Subcutaneous abdominal adipose tissue (tissue), 5 donors: ENCODE results near the gene SPPL3.
A peak's percentile ranks its signal among the peaks of the same experiment; 100 is the strongest.
"Not testable (repeated sequence)": the region's sequence is repeated elsewhere in the genome, so short reads cannot be mapped to it uniquely, and the experiment has no call there.

ENCODE experiments used
- H3K27ac ChIP-seq: one replicate; pipeline ENCODE4 v1.7.0; 2013; ENCODE audit warnings: low read depth, mild to moderate bottlenecking, inconsistent platforms, low read length, moderate library complexity
- H3K27me3 ChIP-seq, 5 donors: one replicate each; pipeline ENCODE4 v1.7.0; 2013; ENCODE audit warnings: low read length in 5 of 5, inconsistent platforms in 1 of 5; ENCODE audit not compliant: control insufficient read depth in 5 of 5, insufficient read depth in 4 of 5
- H3K36me3 ChIP-seq, 5 donors: one replicate each; pipeline ENCODE4 v1.7.0; 2013; ENCODE audit warnings: low read length in 5 of 5; ENCODE audit not compliant: control insufficient read depth in 5 of 5, insufficient read depth in 5 of 5
- H3K4me1 ChIP-seq, 5 donors: one replicate each; pipeline ENCODE4 v1.7.0; 2013; ENCODE audit warnings: low read length in 5 of 5, mild to moderate bottlenecking in 3 of 5, moderate library complexity in 1 of 5; ENCODE audit not compliant: control insufficient read depth in 5 of 5, insufficient read depth in 5 of 5
- H3K4me3 ChIP-seq, 5 donors: one replicate each; pipeline ENCODE4 v1.7.0; 2013; ENCODE audit warnings: low read length in 5 of 5, low read depth in 1 of 5
- H3K9ac ChIP-seq, 5 donors: one replicate each; pipeline ENCODE4 v1.7.0; 2013; ENCODE audit warnings: low read length in 5 of 5, mild to moderate bottlenecking in 4 of 5, moderate library complexity in 3 of 5
- H3K9me3 ChIP-seq, 5 donors: one replicate each; pipeline ENCODE4 v1.7.0; 2013; ENCODE audit warnings: low read length in 5 of 5; ENCODE audit not compliant: control insufficient read depth in 5 of 5
- donor health status: healthy.
- donor health status: healthy.
- donor health status: healthy.
- donor health status: healthy.
- donor health status: healthy.

Gene SPPL3

GRCh38 chr12:120737557-120738251 lies 166.5 kb downstream of the SPPL3 start:
- no peak overlapping the region for H3K27ac ChIP-seq
- peaks cover 5 to 26% (median 17%) of the 10 kb centered on the region in 5 donors for H3K4me1 ChIP-seq
- H3K9ac ChIP-seq, result peak overlapping the region in 1 of 5 donors; percentile 25
- no peaks in the 10 kb centered on the region for H3K9me3 ChIP-seq
- H3K4me3 ChIP-seq, result no peak overlapping the region
- H3K27me3 ChIP-seq, result no peaks in the 10 kb centered on the region
- peaks cover 0 to 49% (median 32%) of the 10 kb centered on the region in 5 donors for H3K36me3 ChIP-seq

GRCh38 chr12:120736404-120737331 lies 167.5 kb downstream of the SPPL3 start:
- Histone ChIP-seq H3K4me1 (peaks cover 3 to 20% (median 11%) of the 10 kb centered on the region in 5 donors), H3K27ac (no peak overlapping the region), H3K9me3 (no peaks in the 10 kb centered on the region), H3K27me3 (no peaks in the 10 kb centered on the region), H3K4me3 (no peak overlapping the region), H3K9ac (no peak overlapping the region), H3K36me3 (peaks cover 0 to 49% (median 32%) of the 10 kb centered on the region in 5 donors)

- Histone ChIP-seq H3K4me1 (peaks cover 0 to 15% (median 9%) of the 10 kb centered on the region in 5 donors), H3K36me3 (peaks cover 0 to 53% (median 38%) of the 10 kb centered on the region in 5 donors), H3K27me3 (no peaks in the 10 kb centered on the region), H3K27ac (no peak overlapping the region), H3K9ac (no peak overlapping the region), H3K9me3 (no peaks in the 10 kb centered on the region), H3K4me3 (no peak overlapping the region)
Observed at GRCh38 chr12:120735181-120735580, 169.0 kb downstream of the SPPL3 start.

- H3K36me3 ChIP-seq, result peaks cover 0 to 53% (median 40%) of the 10 kb centered on the region in 5 donors
- no peaks in the 10 kb centered on the region for H3K27me3 ChIP-seq
- peaks cover 0 to 15% (median 9%) of the 10 kb centered on the region in 5 donors for H3K4me1 ChIP-seq
- H3K27ac ChIP-seq, result no peak overlapping the region
- no peaks in the 10 kb centered on the region for H3K9me3 ChIP-seq
- H3K9ac ChIP-seq, result no peak overlapping the region
- no peak overlapping the region for H3K4me3 ChIP-seq
Observed at GRCh38 chr12:120734210-120734609, 169.9 kb downstream of the SPPL3 start.

GRCh38 chr12:120733574-120733973 lies 170.6 kb downstream of the SPPL3 start:
- Histone ChIP-seq H3K4me3 (no peak overlapping the region), H3K9me3 (no peaks in the 10 kb centered on the region), H3K9ac (no peak overlapping the region), H3K27me3 (no peaks in the 10 kb centered on the region), H3K27ac (peak overlapping the region; percentile 54), H3K4me1 (peaks cover 0 to 14% (median 9%) of the 10 kb centered on the region in 5 donors), H3K36me3 (peaks cover 0 to 50% (median 34%) of the 10 kb centered on the region in 5 donors)

- not testable (repeated sequence) for H3K27ac ChIP-seq, H3K9me3 ChIP-seq, H3K27me3 ChIP-seq, H3K9ac ChIP-seq, H3K4me3 ChIP-seq
- H3K4me1 ChIP-seq, result peaks cover 0 to 15% (median 11%) of the 10 kb centered on the region in 5 donors
- peaks cover 0 to 48% (median 25%) of the 10 kb centered on the region in 5 donors for H3K36me3 ChIP-seq
Observed at GRCh38 chr12:120732198-120732597, 172.0 kb downstream of the SPPL3 start.

- Histone ChIP-seq H3K27ac (peak overlapping the region; percentile 88), H3K36me3 (peaks cover 0 to 44% (median 31%) of the 10 kb centered on the region in 5 donors), H3K9ac (peak overlapping the region in 2 of 5 donors; percentile 88 to 89), H3K27me3 (no peaks in the 10 kb centered on the region), H3K4me1 (peaks cover 3 to 40% (median 31%) of the 10 kb centered on the region in 5 donors), H3K4me3 (peak overlapping the region; percentile 76 to 93 (median 83)), H3K9me3 (no peaks in the 10 kb centered on the region)
Observed at GRCh38 chr12:120726961-120727360, 177.2 kb downstream of the SPPL3 start.

- Histone ChIP-seq H3K9ac (peak overlapping the region; percentile 82 to 89 (median 87)), H3K4me1 (peaks cover 3 to 45% (median 36%) of the 10 kb centered on the region in 5 donors), H3K27ac (peak overlapping the region; percentile 88), H3K4me3 (peak overlapping the region; percentile 76 to 93 (median 83)), H3K27me3 (no peaks in the 10 kb centered on the region), H3K9me3 (no peaks in the 10 kb centered on the region), H3K36me3 (peaks cover 0 to 49% (median 36%) of the 10 kb centered on the region in 5 donors)
Observed at GRCh38 chr12:120726510-120726793, 177.7 kb downstream of the SPPL3 start.

GRCh38 chr12:120725659-120726509 lies 178.3 kb downstream of the SPPL3 start, which contains the start of gene ACADS:
Gene ACADS, plus strand, starts transcription at chr12:120725826. Its CDS starts 60 bp downstream, at chr12:120725886.
- H3K9ac ChIP-seq, result peak within 1 kb of the TSS; percentile 82 to 89 (median 87)
- H3K27ac ChIP-seq, result peak within 1 kb of the TSS; percentile 88
- peaks cover 5 to 50% (median 42%) of the 10 kb centered on the region in 5 donors for H3K4me1 ChIP-seq
- peak within 1 kb of the TSS; percentile 76 to 93 (median 83) for H3K4me3 ChIP-seq
- peaks cover 0 to 54% (median 42%) of the 10 kb centered on the region in 5 donors for H3K36me3 ChIP-seq
- no peaks in the 10 kb centered on the region for H3K9me3 ChIP-seq
- no peaks in the 10 kb centered on the region for H3K27me3 ChIP-seq
